ENCODE data around the gene LGALS3BP.

LGALS3BP gene

GRCh38 chr17:78995022-78995760 lies 15.5 kb upstream of the LGALS3BP start:
- no peaks in the 10 kb centered on the region for H3K4me1 ChIP-seq (ENCODE audit: control insufficient read depth, insufficient read depth, low read length)

GRCh38 chr17:78993981-78994671 lies 14.4 kb upstream of the LGALS3BP start:
- peaks cover 66% of the 10 kb centered on the region for H3K36me3 ChIP-seq (ENCODE audit: control insufficient read depth, insufficient read depth, low read length, severe bottlenecking)
- no peak overlapping the region for H3K9ac ChIP-seq (ENCODE audit: low read length)
- no peaks in the 10 kb centered on the region for H3K4me1 ChIP-seq (ENCODE audit: control insufficient read depth, insufficient read depth, low read length)
- H3K9me3 ChIP-seq (ENCODE audit: control insufficient read depth, low read length) = no peaks in the 10 kb centered on the region
- no peak overlapping the region for H3K4me3 ChIP-seq (ENCODE audit: low read length)
- H3K27me3 ChIP-seq (replicated peaks; ENCODE audit: control insufficient read depth, insufficient read depth, low read length) = no peaks in the 10 kb centered on the region
- DNase-seq (ENCODE audit: low read depth) = no peak

More at GRCh38 chr17:78995022-78995760, 15.5 kb upstream of the LGALS3BP start:
- no peak for DNase-seq (ENCODE audit: low read depth)
- Histone ChIP-seq H3K9me3 (ENCODE audit: control insufficient read depth, low read length) (no peaks in the 10 kb centered on the region), H3K36me3 (ENCODE audit: control insufficient read depth, insufficient read depth, low read length, severe bottlenecking) (peaks cover 67% of the 10 kb centered on the region), H3K9ac (ENCODE audit: low read length) (no peak overlapping the region), H3K4me3 (ENCODE audit: low read length) (no peak overlapping the region), H3K27me3 (replicated peaks; ENCODE audit: control insufficient read depth, insufficient read depth, low read length) (no peaks in the 10 kb centered on the region)

GRCh38 chr17:78993241-78993956 lies 13.7 kb upstream of the LGALS3BP start:
- Histone ChIP-seq H3K27me3 (replicated peaks; ENCODE audit: control insufficient read depth, insufficient read depth, low read length) (no peaks in the 10 kb centered on the region), H3K9me3 (ENCODE audit: control insufficient read depth, low read length) (no peaks in the 10 kb centered on the region), H3K4me1 (ENCODE audit: control insufficient read depth, insufficient read depth, low read length) (no peaks in the 10 kb centered on the region), H3K4me3 (ENCODE audit: low read length) (no peak overlapping the region), H3K36me3 (ENCODE audit: control insufficient read depth, insufficient read depth, low read length, severe bottlenecking) (peaks cover 66% of the 10 kb centered on the region), H3K9ac (ENCODE audit: low read length) (peak overlapping the region; percentile 26)
- DNase-seq (ENCODE audit: low read depth) = peak; percentile 76

- H3K27me3 ChIP-seq (replicated peaks; ENCODE audit: control insufficient read depth, insufficient read depth, low read length) = no peaks in the 10 kb centered on the region
- H3K9ac ChIP-seq (ENCODE audit: low read length) = peak overlapping the region; percentile 26
- no peak overlapping the region for H3K4me3 ChIP-seq (ENCODE audit: low read length)
- H3K4me1 ChIP-seq (ENCODE audit: control insufficient read depth, insufficient read depth, low read length) = no peaks in the 10 kb centered on the region
- H3K36me3 ChIP-seq (ENCODE audit: control insufficient read depth, insufficient read depth, low read length, severe bottlenecking) = peaks cover 61% of the 10 kb centered on the region
- H3K9me3 ChIP-seq (ENCODE audit: control insufficient read depth, low read length) = no peaks in the 10 kb centered on the region
- no peak for DNase-seq (ENCODE audit: low read depth)
These were observed 13.0 kb upstream of the LGALS3BP start for GRCh38 chr17:78992542-78993212.

GRCh38 chr17:78991906-78992532 lies 12.3 kb upstream of the LGALS3BP start:
- Histone ChIP-seq H3K9ac (ENCODE audit: low read length) (no peak overlapping the region), H3K36me3 (ENCODE audit: control insufficient read depth, insufficient read depth, low read length, severe bottlenecking) (peaks cover 55% of the 10 kb centered on the region), H3K4me3 (ENCODE audit: low read length) (no peak overlapping the region), H3K4me1 (ENCODE audit: control insufficient read depth, insufficient read depth, low read length) (peaks cover 2% of the 10 kb centered on the region), H3K9me3 (ENCODE audit: control insufficient read depth, low read length) (no peaks in the 10 kb centered on the region), H3K27me3 (replicated peaks; ENCODE audit: control insufficient read depth, insufficient read depth, low read length) (no peaks in the 10 kb centered on the region)
- DNase-seq (ENCODE audit: low read depth) = no peak

GRCh38 chr17:78991017-78991738 lies 11.5 kb upstream of the LGALS3BP start:
- H3K9me3 ChIP-seq (ENCODE audit: control insufficient read depth, low read length) = no peaks in the 10 kb centered on the region
- peaks cover 10% of the 10 kb centered on the region for H3K4me1 ChIP-seq (ENCODE audit: control insufficient read depth, insufficient read depth, low read length)
- no peak for DNase-seq (ENCODE audit: low read depth)
- no peak overlapping the region for H3K9ac ChIP-seq (ENCODE audit: low read length)
- H3K36me3 ChIP-seq (ENCODE audit: control insufficient read depth, insufficient read depth, low read length, severe bottlenecking) = peaks cover 47% of the 10 kb centered on the region
- H3K4me3 ChIP-seq (ENCODE audit: low read length) = no peak overlapping the region
- no peaks in the 10 kb centered on the region for H3K27me3 ChIP-seq (replicated peaks; ENCODE audit: control insufficient read depth, insufficient read depth, low read length)

GRCh38 chr17:78990349-78991016 lies 10.8 kb upstream of the LGALS3BP start:
- Histone ChIP-seq H3K27me3 (replicated peaks; ENCODE audit: control insufficient read depth, insufficient read depth, low read length) (no peaks in the 10 kb centered on the region), H3K4me1 (ENCODE audit: control insufficient read depth, insufficient read depth, low read length) (peaks cover 17% of the 10 kb centered on the region), H3K9me3 (ENCODE audit: control insufficient read depth, low read length) (no peaks in the 10 kb centered on the region), H3K36me3 (ENCODE audit: control insufficient read depth, insufficient read depth, low read length, severe bottlenecking) (peaks cover 41% of the 10 kb centered on the region), H3K9ac (ENCODE audit: low read length) (no peak overlapping the region), H3K4me3 (ENCODE audit: low read length) (no peak overlapping the region)
- no peak for DNase-seq (ENCODE audit: low read depth)

- DNase-seq (ENCODE audit: low read depth) = no peak
- Histone ChIP-seq H3K9ac (ENCODE audit: low read length) (no peak overlapping the region), H3K36me3 (ENCODE audit: control insufficient read depth, insufficient read depth, low read length, severe bottlenecking) (peaks cover 25% of the 10 kb centered on the region), H3K9me3 (ENCODE audit: control insufficient read depth, low read length) (no peaks in the 10 kb centered on the region), H3K4me3 (ENCODE audit: low read length) (no peak overlapping the region), H3K4me1 (ENCODE audit: control insufficient read depth, insufficient read depth, low read length) (peaks cover 17% of the 10 kb centered on the region), H3K27me3 (replicated peaks; ENCODE audit: control insufficient read depth, insufficient read depth, low read length) (no peaks in the 10 kb centered on the region)
These were observed 8.4 kb upstream of the LGALS3BP start for GRCh38 chr17:78988152-78988551.

GRCh38 chr17:78986649-78987328 lies 7.1 kb upstream of the LGALS3BP start:
- Histone ChIP-seq H3K27me3 (replicated peaks; ENCODE audit: control insufficient read depth, insufficient read depth, low read length) (no peaks in the 10 kb centered on the region), H3K9ac (ENCODE audit: low read length) (peak overlapping the region; percentile 79), H3K9me3 (ENCODE audit: control insufficient read depth, low read length) (no peaks in the 10 kb centered on the region), H3K4me1 (ENCODE audit: control insufficient read depth, insufficient read depth, low read length) (peaks cover 17% of the 10 kb centered on the region), H3K4me3 (ENCODE audit: low read length) (peak overlapping the region; percentile 78), H3K36me3 (ENCODE audit: control insufficient read depth, insufficient read depth, low read length, severe bottlenecking) (peaks cover 17% of the 10 kb centered on the region)
- peak; percentile 50 for DNase-seq (ENCODE audit: low read depth)
